ENCODE measurements around the gene SEPHS1.

Gene SEPHS1

DNA sequence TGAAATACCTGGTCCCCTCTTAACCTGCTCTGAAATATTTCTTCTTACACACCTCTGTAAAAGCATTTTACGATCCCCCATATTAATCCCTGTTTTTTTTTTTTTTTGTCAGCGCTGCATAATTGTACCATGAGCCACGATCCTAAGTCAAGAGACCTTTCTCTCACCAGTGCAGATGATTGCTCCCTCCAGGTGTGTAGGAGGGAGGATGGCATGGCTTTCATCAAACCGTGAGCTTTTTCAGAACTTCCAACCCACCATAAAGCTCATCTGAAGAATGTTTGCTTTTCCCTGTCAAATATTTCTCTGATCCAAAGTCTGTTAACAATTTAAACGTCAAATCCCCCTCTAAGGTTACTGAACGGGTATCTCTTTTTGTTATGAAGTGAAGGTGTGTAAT, 28.2 kb upstream of the SEPHS1 start:
- H3K9ac ChIP-seq (ENCODE audit: low read length), result no peak overlapping the region
- no peaks in the 10 kb centered on the region for H3K9me3 ChIP-seq (replicated peaks; ENCODE audit: insufficient read depth, low read length)
- no peak for DNase-seq
- no peaks in the 10 kb centered on the region for H3F3A ChIP-seq (ENCODE audit: insufficient read depth, low read length)
- H2AFZ ChIP-seq (ENCODE audit: low read length), result no peak overlapping the region
- H3K4me2 ChIP-seq (ENCODE audit: low read depth, low read length), result no peak overlapping the region
- no peaks in the 10 kb centered on the region for H3K9me2 ChIP-seq (replicated peaks; ENCODE audit: insufficient read depth, low read length)
- H3K4me1 ChIP-seq (ENCODE audit: low read length), result 0 out of 2 replicates have a peak, but pooled peaks cover 3% of the 10 kb centered on the region
- TF ChIP-seq EZH2phosphoT487 (IDR thresholded peaks at IDR 0.05; ENCODE audit: low read length), result no peak
- H3K36me3 ChIP-seq (replicated peaks; ENCODE audit: insufficient read depth, low read length), result no peaks in the 10 kb centered on the region
- H3K27me3 ChIP-seq (replicated peaks; ENCODE audit: insufficient read depth, low read length), result no peaks in the 10 kb centered on the region
- no peaks in the 10 kb centered on the region for H3K79me2 ChIP-seq (ENCODE audit: low read length)
- H3K27ac ChIP-seq (ENCODE audit: low read length), result no peak overlapping the region
- no peak overlapping the region for H3K4me3 ChIP-seq (ENCODE audit: low read length)
- no peaks in the 10 kb centered on the region for H4K20me1 ChIP-seq (ENCODE audit: insufficient read depth, low read length)

DNA sequence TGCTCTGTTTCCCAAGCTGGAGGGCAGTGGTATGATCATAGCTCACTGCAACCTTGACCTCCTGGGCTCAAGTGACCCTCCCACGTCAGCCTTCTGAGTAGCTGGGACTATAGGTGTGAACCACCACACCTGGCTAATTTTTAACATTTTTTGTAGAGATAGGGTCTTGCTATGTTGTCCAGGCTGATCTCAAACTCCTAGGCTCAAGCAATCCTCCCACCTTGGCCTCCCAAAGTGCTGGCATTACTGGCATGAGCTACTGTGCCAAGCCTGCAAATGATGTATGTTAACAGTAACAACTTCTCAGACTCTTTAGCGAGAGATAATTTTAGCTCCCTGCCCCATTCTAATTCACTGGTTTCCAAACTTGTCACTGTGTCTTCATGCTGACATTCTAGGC, 27.7 kb upstream of the SEPHS1 start:
- H3K9ac ChIP-seq (ENCODE audit: low read length), result no peak overlapping the region
- no peaks in the 10 kb centered on the region for H3K9me2 ChIP-seq (replicated peaks; ENCODE audit: insufficient read depth, low read length)
- no peaks in the 10 kb centered on the region for H3K9me3 ChIP-seq (replicated peaks; ENCODE audit: insufficient read depth, low read length)
- H3F3A ChIP-seq (ENCODE audit: insufficient read depth, low read length), result no peaks in the 10 kb centered on the region
- no peaks in the 10 kb centered on the region for H3K36me3 ChIP-seq (replicated peaks; ENCODE audit: insufficient read depth, low read length)
- no peak overlapping the region for H3K4me3 ChIP-seq (ENCODE audit: low read length)
- TF ChIP-seq EZH2 (optimal IDR thresholded peaks at IDR 0.05; ENCODE audit: low read depth, low read length) (no peak), EZH2phosphoT487 (IDR thresholded peaks at IDR 0.05; ENCODE audit: low read length) (no peak)
- TF ChIP-seq, protein P1, sequence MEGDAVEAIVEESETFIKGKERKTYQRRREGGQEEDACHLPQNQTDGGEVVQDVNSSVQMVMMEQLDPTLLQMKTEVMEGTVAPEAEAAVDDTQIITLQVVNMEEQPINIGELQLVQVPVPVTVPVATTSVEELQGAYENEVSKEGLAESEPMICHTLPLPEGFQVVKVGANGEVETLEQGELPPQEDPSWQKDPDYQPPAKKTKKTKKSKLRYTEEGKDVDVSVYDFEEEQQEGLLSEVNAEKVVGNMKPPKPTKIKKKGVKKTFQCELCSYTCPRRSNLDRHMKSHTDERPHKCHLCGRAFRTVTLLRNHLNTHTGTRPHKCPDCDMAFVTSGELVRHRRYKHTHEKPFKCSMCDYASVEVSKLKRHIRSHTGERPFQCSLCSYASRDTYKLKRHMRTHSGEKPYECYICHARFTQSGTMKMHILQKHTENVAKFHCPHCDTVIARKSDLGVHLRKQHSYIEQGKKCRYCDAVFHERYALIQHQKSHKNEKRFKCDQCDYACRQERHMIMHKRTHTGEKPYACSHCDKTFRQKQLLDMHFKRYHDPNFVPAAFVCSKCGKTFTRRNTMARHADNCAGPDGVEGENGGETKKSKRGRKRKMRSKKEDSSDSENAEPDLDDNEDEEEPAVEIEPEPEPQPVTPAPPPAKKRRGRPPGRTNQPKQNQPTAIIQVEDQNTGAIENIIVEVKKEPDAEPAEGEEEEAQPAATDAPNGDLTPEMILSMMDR (IDR thresholded peaks at IDR 0.05; ENCODE audit: low read length), result no peak
- H3K4me1 ChIP-seq (ENCODE audit: low read length), result 0 out of 2 replicates have a peak, but pooled peaks cover 3% of the 10 kb centered on the region
- no peak overlapping the region for H3K27ac ChIP-seq (ENCODE audit: low read length)
- no peaks in the 10 kb centered on the region for H3K79me2 ChIP-seq (ENCODE audit: low read length)
- H3K27me3 ChIP-seq (replicated peaks; ENCODE audit: insufficient read depth, low read length), result no peaks in the 10 kb centered on the region
- H4K20me1 ChIP-seq (ENCODE audit: insufficient read depth, low read length), result no peaks in the 10 kb centered on the region
- no peak for DNase-seq
- H3K4me2 ChIP-seq (ENCODE audit: low read depth, low read length), result no peak overlapping the region
- H2AFZ ChIP-seq (ENCODE audit: low read length), result no peak overlapping the region

DNA sequence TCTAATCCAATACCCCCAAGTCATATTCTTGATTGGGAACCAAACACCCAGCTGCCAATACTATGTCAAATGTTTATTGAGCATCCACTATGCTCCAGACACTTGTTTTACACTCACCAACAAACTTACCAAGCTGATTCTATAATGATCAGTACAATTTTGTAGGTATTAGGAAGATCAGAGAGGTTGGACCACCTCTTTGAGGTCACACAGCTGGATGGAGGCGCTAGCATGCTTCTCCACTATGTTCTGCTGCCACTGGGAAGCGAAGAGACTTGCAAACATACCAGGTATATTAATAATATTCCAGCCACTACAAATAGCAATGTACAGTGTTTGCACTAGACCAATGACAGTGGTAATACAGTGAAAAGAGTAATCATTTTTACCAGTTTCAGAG, 25.6 kb upstream of the SEPHS1 start:
- no peak overlapping the region for H3K9ac ChIP-seq (ENCODE audit: low read length)
- no peak overlapping the region for H3K4me3 ChIP-seq (ENCODE audit: low read length)
- no peak for DNase-seq
- no peak overlapping the region for H2AFZ ChIP-seq (ENCODE audit: low read length)
- H3K79me2 ChIP-seq (ENCODE audit: low read length), result no peaks in the 10 kb centered on the region
- no peak overlapping the region for H3K27ac ChIP-seq (ENCODE audit: low read length)
- H4K20me1 ChIP-seq (ENCODE audit: insufficient read depth, low read length), result no peaks in the 10 kb centered on the region
- no peak overlapping the region for H3K4me2 ChIP-seq (ENCODE audit: low read depth, low read length)
- no peaks in the 10 kb centered on the region for H3F3A ChIP-seq (ENCODE audit: insufficient read depth, low read length)
- no peaks in the 10 kb centered on the region for H3K27me3 ChIP-seq (replicated peaks; ENCODE audit: insufficient read depth, low read length)
- H3K9me2 ChIP-seq (replicated peaks; ENCODE audit: insufficient read depth, low read length), result no peaks in the 10 kb centered on the region
- H3K36me3 ChIP-seq (replicated peaks; ENCODE audit: insufficient read depth, low read length), result no peaks in the 10 kb centered on the region
- H3K9me3 ChIP-seq (replicated peaks; ENCODE audit: insufficient read depth, low read length), result no peaks in the 10 kb centered on the region
- TF ChIP-seq, protein P1 (IDR thresholded peaks at IDR 0.05; ENCODE audit: low read length), result no peak
- TF ChIP-seq EZH2 (optimal IDR thresholded peaks at IDR 0.05; ENCODE audit: low read depth, low read length) (no peak), EZH2phosphoT487 (IDR thresholded peaks at IDR 0.05; ENCODE audit: low read length) (no peak)
- H3K4me1 ChIP-seq (ENCODE audit: low read length), result 0 out of 2 replicates have a peak, but pooled peaks cover 3% of the 10 kb centered on the region

DNA sequence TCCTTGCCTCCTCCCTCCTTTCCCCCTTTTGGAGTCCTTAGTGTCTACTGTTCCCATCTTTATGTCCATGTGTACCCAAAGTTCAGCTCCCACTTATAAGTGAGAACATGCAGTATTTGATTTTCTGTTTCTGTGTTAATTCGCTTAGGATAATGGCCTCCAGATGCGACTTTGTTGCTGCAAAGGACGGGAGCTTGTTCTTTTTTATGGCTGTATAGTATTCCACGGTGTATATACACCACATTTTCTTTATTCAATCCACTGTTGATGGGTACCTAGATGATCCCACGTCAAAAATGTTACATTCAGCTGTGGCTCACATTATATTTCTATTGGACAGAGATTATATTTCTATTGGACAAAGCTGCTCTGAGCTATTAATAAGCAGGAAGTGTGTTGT, 24.4 kb upstream of the SEPHS1 start:
- Histone ChIP-seq H3F3A (ENCODE audit: insufficient read depth, low read length) (no peaks in the 10 kb centered on the region), H3K27ac (ENCODE audit: low read length) (no peak overlapping the region), H4K20me1 (ENCODE audit: insufficient read depth, low read length) (no peaks in the 10 kb centered on the region), H3K4me2 (ENCODE audit: low read depth, low read length) (no peak overlapping the region), H3K9me2 (replicated peaks; ENCODE audit: insufficient read depth, low read length) (no peaks in the 10 kb centered on the region), H3K79me2 (ENCODE audit: low read length) (no peaks in the 10 kb centered on the region), H3K4me1 (ENCODE audit: low read length) (0 out of 2 replicates have a peak, but pooled peaks cover 3% of the 10 kb centered on the region), H3K4me3 (ENCODE audit: low read length) (no peak overlapping the region), H2AFZ (ENCODE audit: low read length) (no peak overlapping the region), H3K27me3 (replicated peaks; ENCODE audit: insufficient read depth, low read length) (no peaks in the 10 kb centered on the region), H3K9me3 (replicated peaks; ENCODE audit: insufficient read depth, low read length) (no peaks in the 10 kb centered on the region), H3K36me3 (replicated peaks; ENCODE audit: insufficient read depth, low read length) (no peaks in the 10 kb centered on the region), H3K9ac (ENCODE audit: low read length) (no peak overlapping the region)
- no peak for DNase-seq
- TF ChIP-seq, protein P1 (IDR thresholded peaks at IDR 0.05; ENCODE audit: low read length), result no peak
- TF ChIP-seq EZH2phosphoT487 (IDR thresholded peaks at IDR 0.05; ENCODE audit: low read length) (no peak), EZH2 (optimal IDR thresholded peaks at IDR 0.05; ENCODE audit: low read depth, low read length) (no peak)

All from MM.1S (cell line).